Peyer's patch (tissue), 4 donors: ENCODE measurements around the gene GABRD.

Experiments used
- POLR2A ChIP-seq, 2 donors: fragments of 450-650 bp; IDR thresholded peaks; one replicate each; pipeline ENCODE4 v1.5.1; 2017; ENCODE audit warnings: antibody characterized with exemption in 2 of 2, mild to moderate bottlenecking in 2 of 2, moderate library complexity in 2 of 2
- TF ChIP-seq, protein P1 (sequence below), 6 experiments: fragments of 450-650 bp in 4 of 6; fragments of 200-600 bp in 2 of 6; sonication (generic) in 1 of 6; IDR thresholded peaks; one replicate each; pipeline ENCODE4 v1.5.1; 2017 to 2019; ENCODE audit warnings: antibody characterized with exemption in 6 of 6, mild to moderate bottlenecking in 3 of 6, moderate library complexity in 1 of 6

DNA sequence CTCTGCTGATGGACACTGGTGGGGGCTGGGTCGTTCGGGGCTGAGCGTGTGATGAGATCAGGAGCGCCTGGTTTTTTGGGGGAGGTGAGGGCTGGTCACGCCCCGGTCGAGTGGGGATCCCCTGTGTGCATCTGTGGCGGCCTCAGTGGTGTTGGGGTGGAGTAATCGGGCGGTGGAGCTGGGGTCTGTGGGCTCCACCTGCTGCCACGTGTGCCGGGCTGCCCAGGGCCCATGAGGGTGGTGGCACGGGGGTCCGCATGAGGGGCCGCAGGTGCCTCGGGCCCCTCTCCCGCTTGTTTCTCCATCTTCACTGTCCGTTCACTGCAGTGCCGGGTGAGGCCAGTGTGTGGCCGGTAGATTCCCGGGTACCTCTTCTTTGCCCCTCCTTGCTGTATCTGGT lies 48.2 kb downstream of the GABRD start:
- TF ChIP-seq, protein P1, sequence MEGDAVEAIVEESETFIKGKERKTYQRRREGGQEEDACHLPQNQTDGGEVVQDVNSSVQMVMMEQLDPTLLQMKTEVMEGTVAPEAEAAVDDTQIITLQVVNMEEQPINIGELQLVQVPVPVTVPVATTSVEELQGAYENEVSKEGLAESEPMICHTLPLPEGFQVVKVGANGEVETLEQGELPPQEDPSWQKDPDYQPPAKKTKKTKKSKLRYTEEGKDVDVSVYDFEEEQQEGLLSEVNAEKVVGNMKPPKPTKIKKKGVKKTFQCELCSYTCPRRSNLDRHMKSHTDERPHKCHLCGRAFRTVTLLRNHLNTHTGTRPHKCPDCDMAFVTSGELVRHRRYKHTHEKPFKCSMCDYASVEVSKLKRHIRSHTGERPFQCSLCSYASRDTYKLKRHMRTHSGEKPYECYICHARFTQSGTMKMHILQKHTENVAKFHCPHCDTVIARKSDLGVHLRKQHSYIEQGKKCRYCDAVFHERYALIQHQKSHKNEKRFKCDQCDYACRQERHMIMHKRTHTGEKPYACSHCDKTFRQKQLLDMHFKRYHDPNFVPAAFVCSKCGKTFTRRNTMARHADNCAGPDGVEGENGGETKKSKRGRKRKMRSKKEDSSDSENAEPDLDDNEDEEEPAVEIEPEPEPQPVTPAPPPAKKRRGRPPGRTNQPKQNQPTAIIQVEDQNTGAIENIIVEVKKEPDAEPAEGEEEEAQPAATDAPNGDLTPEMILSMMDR (IDR thresholded peaks at IDR 0.05): no peak
- TF ChIP-seq POLR2A (IDR thresholded peaks at IDR 0.05): no peak
